HG02981 (cell line): ENCODE measurements around the gene PEX10.

Experiments
- ATAC-seq: cut with Tn5 transposase; IDR thresholded peaks from one replicate; pipeline ENCODE4 v1.9.1; 2021; ENCODE audit warnings: mild to moderate bottlenecking, moderate library complexity; ENCODE audit not compliant: unreplicated experiment

Gene PEX10

GRCh38 chr1:2354511-2355372 lies 57.6 kb downstream of the PEX10 start:
- no peak for ATAC-seq
